ENCODE measurements around the gene FOXP1.

- TF ChIP-seq CTCF (IDR thresholded peaks at IDR 0.05) (no peak), POLR2A (IDR thresholded peaks at IDR 0.05; ENCODE audit: low read depth) (no peak)
Observed at GRCh38 chr3:71061581-71061980, 521.9 kb downstream of the FOXP1 start.

All from esophagus muscularis mucosa (tissue), 3 donors.